ENCODE results near the gene TMEM91. TPM values are rescaled to one million over a fixed set of nuclear protein-coding genes. Genes with fewer than 3 reads are reported as not detected.

Gene TMEM91
- 1 to 10 TPM; 4.7 to 6.7 TPM for total RNA-seq

GRCh38 chr19:41376241-41376997, at the start of gene TMEM91:
Gene TMEM91 (plus strand): TSS chr19:41376533. CDS start chr19:41378310, 1,777 bp downstream.
- Mint-ChIP-seq H3K9me3 (no peaks in the 10 kb centered on the region), H3K27me3 (no peaks in the 10 kb centered on the region), H3K36me3 (no peaks in the 10 kb centered on the region), H3K4me3 (peak within 1 kb of the TSS; percentile 84), H3K27ac (peak within 1 kb of the TSS; percentile 8 to 48), H3K4me1 (ENCODE audit: low read depth in 2 of 2) (peaks cover 13 to 15% of the 10 kb centered on the region in 2 donors)
- DNase-seq (ENCODE audit: low spot score) (no peak), ATAC-seq (peak; percentile 48 to 68)

GRCh38 chr19:41327076-41327575, 49.2 kb upstream of the TMEM91 start:
- no peak for DNase-seq (ENCODE audit: low spot score)
- H3K4me1 Mint-ChIP-seq (ENCODE audit: low read depth in 2 of 2), result peaks cover 73 to 75% of the 10 kb centered on the region in 2 donors
- H3K36me3 Mint-ChIP-seq, result peaks cover 23% of the 10 kb centered on the region
- no peak for ATAC-seq
- H3K4me3 Mint-ChIP-seq, result peak overlapping the region; percentile 88
- peak overlapping the region; percentile 85 to 88 for H3K27ac Mint-ChIP-seq
- H3K9me3 Mint-ChIP-seq, result no peaks in the 10 kb centered on the region
- no peaks in the 10 kb centered on the region for H3K27me3 Mint-ChIP-seq

DNA sequence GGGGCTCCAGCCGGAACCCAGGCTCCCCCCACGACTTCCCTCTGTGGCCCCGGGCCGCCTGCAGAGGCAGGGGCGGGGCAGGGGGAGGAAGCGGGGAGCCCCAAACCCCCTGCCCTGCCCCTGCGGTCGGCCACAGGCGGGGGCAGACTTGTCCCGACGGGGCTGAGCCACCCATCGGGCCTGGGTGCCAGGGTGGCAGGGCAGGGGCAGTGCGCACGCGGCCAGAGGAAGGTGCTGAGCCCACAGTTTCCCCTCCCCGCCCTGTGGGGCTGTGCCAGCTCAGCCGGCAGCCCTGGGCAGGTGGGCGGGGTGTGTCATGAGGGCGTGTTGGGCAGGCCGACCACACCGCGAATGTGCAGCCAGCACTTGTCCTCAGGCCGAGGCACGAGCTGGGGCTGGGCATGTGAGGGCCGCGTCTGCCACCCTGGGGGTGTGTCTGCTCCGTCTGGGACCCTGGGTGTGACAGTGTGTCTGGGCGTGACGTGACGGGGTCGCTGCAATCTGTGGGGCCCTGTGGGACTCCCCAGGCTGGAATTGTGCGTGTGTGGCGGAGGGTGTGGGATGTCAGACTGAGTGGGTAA, 48.7 kb upstream of the TMEM91 start:
- H3K9me3 Mint-ChIP-seq, result no peaks in the 10 kb centered on the region
- peak overlapping the region; percentile 85 for H3K4me3 Mint-ChIP-seq

GRCh38 chr19:41328157-41328841, 48.0 kb upstream of the TMEM91 start:
- peak; percentile 76 for DNase-seq (ENCODE audit: low spot score)
- peak; percentile 59 to 69 for ATAC-seq
- Mint-ChIP-seq H3K36me3 (peaks cover 24% of the 10 kb centered on the region), H3K9me3 (no peaks in the 10 kb centered on the region), H3K4me3 (peak overlapping the region; percentile 85), H3K27ac (peak overlapping the region; percentile 85 to 90), H3K27me3 (no peaks in the 10 kb centered on the region), H3K4me1 (ENCODE audit: low read depth in 2 of 2) (peaks cover 70% of the 10 kb centered on the region in 2 donors)

More for the DNA sequence above, 48.7 kb upstream of the TMEM91 start:
- peak; percentile 84 to 88 for ATAC-seq
- peaks cover 24% of the 10 kb centered on the region for H3K36me3 Mint-ChIP-seq
- H3K4me1 Mint-ChIP-seq (ENCODE audit: low read depth in 2 of 2), result peaks cover 74 to 75% of the 10 kb centered on the region in 2 donors
- no peaks in the 10 kb centered on the region for H3K27me3 Mint-ChIP-seq
- peak overlapping the region; percentile 85 to 90 for H3K27ac Mint-ChIP-seq
- DNase-seq (ENCODE audit: low spot score), result peak; percentile 92

DNA sequence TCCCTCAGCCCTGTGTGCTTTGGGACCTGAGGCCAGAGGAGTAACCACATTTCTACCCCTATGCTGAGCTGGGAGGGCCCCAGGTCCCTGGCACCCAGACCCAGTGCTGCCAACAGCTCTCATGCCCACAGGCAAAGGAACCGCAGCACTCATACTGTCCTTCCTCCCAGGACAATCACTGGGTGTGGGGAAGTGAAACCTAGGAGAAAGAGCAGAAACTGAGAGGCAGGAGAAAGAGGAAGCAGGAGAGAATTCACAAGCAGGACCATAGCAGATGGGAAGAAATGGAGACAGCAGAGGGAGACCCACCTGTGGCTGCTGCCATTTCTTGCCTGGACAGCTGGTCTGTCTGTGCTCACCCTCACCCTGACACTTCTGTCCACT, 47.5 kb upstream of the TMEM91 start:
- peaks cover 24% of the 10 kb centered on the region for H3K36me3 Mint-ChIP-seq
- peak overlapping the region; percentile 85 for H3K4me3 Mint-ChIP-seq
- H3K27me3 Mint-ChIP-seq, result no peaks in the 10 kb centered on the region
- ATAC-seq (no peak), DNase-seq (ENCODE audit: low spot score) (no peak)
- no peaks in the 10 kb centered on the region for H3K9me3 Mint-ChIP-seq
- peak overlapping the region; percentile 85 to 90 for H3K27ac Mint-ChIP-seq
- H3K4me1 Mint-ChIP-seq (ENCODE audit: low read depth in 2 of 2), result peaks cover 67 to 68% of the 10 kb centered on the region in 2 donors

DNA sequence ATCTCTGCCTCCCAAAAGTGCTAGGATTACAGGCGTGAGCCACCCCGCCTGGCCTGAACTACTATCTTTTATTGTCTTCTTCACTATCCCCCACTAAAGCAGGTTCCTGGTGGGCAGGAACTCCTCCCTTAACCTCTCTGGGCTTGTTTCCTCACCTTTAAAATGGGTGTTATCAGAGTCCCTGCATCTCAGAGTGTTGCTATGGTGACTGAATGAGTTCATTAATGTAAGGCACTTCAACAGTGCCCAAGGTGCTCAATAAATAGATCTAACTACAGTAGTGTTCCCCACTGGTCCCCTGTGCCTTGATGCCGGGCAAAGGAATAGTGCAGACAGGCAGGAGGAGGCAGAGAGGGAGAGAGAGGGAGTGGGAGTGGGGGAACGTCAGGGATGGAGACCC, 45.9 kb upstream of the TMEM91 start:
- Mint-ChIP-seq H3K27me3 (no peaks in the 10 kb centered on the region), H3K36me3 (peaks cover 19% of the 10 kb centered on the region), H3K4me1 (ENCODE audit: low read depth in 2 of 2) (peaks cover 56 to 63% of the 10 kb centered on the region in 2 donors), H3K4me3 (peak overlapping the region; percentile 38), H3K9me3 (no peaks in the 10 kb centered on the region), H3K27ac (peak overlapping the region; percentile 12 to 14)
- DNase-seq (ENCODE audit: low spot score), result no peak
- ATAC-seq, result no peak

GRCh38 chr19:41330946-41331678, 45.2 kb upstream of the TMEM91 start:
- ATAC-seq, result no peak

GRCh38 chr19:41332000-41332399, 44.3 kb upstream of the TMEM91 start:
- peaks cover 19% of the 10 kb centered on the region for H3K36me3 Mint-ChIP-seq
- peak overlapping the region; percentile 2 to 59 for H3K27ac Mint-ChIP-seq

More at GRCh38 chr19:41330946-41331678, 45.2 kb upstream of the TMEM91 start:
- Mint-ChIP-seq H3K27ac (peak overlapping the region; percentile 2 to 59), H3K4me3 (peak overlapping the region; percentile 34), H3K4me1 (ENCODE audit: low read depth in 2 of 2) (peaks cover 55 to 62% of the 10 kb centered on the region in 2 donors), H3K36me3 (peaks cover 19% of the 10 kb centered on the region), H3K27me3 (no peaks in the 10 kb centered on the region), H3K9me3 (no peaks in the 10 kb centered on the region)
- no peak for DNase-seq (ENCODE audit: low spot score)

DNA sequence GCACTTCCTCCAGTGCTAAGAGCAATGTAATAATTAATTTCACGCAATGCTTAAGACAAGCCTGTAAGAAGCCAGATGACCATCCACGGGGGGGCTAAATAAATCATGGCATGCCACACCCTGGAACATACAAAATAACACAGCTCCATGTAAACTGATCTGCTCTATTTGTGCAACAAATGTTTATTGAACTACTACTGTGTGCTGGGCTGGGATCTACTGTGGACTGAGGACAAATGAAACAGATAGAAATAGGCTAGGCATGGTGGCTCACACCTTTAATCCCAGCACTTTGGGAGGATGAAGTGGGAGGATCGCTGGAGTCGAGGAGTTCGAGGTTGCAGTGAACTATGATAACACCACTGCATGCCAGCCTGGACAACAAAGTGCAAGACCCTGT, 43.9 kb upstream of the TMEM91 start:
- no peak for ATAC-seq
- Mint-ChIP-seq H3K36me3 (peaks cover 20% of the 10 kb centered on the region), H3K4me1 (ENCODE audit: low read depth in 2 of 2) (peaks cover 46 to 51% of the 10 kb centered on the region in 2 donors), H3K27ac (peak overlapping the region; percentile 2 to 59), H3K4me3 (no peak overlapping the region), H3K27me3 (no peaks in the 10 kb centered on the region), H3K9me3 (no peaks in the 10 kb centered on the region)
- DNase-seq (ENCODE audit: low spot score), result no peak

More at GRCh38 chr19:41332000-41332399, 44.3 kb upstream of the TMEM91 start:
- Mint-ChIP-seq H3K4me1 (ENCODE audit: low read depth in 2 of 2) (peaks cover 48 to 53% of the 10 kb centered on the region in 2 donors), H3K27me3 (no peaks in the 10 kb centered on the region), H3K4me3 (peak overlapping the region; percentile 34), H3K9me3 (no peaks in the 10 kb centered on the region)
- DNase-seq (ENCODE audit: low spot score) (no peak), ATAC-seq (no peak)

GRCh38 chr19:41334793-41335192, 41.5 kb upstream of the TMEM91 start:
- DNase-seq (ENCODE audit: low spot score), result no peak
- Mint-ChIP-seq H3K27me3 (no peaks in the 10 kb centered on the region), H3K4me3 (peak overlapping the region; percentile 42), H3K27ac (peak overlapping the region; percentile 54 to 90), H3K36me3 (peaks cover 24% of the 10 kb centered on the region), H3K9me3 (no peaks in the 10 kb centered on the region), H3K4me1 (ENCODE audit: low read depth in 2 of 2) (peaks cover 35 to 43% of the 10 kb centered on the region in 2 donors)
- peak; percentile 57 to 86 for ATAC-seq

GRCh38 chr19:41335467-41335866, 40.9 kb upstream of the TMEM91 start:
- H3K9me3 Mint-ChIP-seq, result no peaks in the 10 kb centered on the region
- H3K36me3 Mint-ChIP-seq, result peaks cover 21% of the 10 kb centered on the region
- no peak overlapping the region for H3K4me3 Mint-ChIP-seq
- H3K27me3 Mint-ChIP-seq, result no peaks in the 10 kb centered on the region
- DNase-seq (ENCODE audit: low spot score), result no peak
- peak overlapping the region; percentile 54 to 90 for H3K27ac Mint-ChIP-seq
- peaks cover 34 to 42% of the 10 kb centered on the region in 2 donors for H3K4me1 Mint-ChIP-seq (ENCODE audit: low read depth in 2 of 2)
- ATAC-seq, result no peak

GRCh38 chr19:41339936-41340335, 36.4 kb upstream of the TMEM91 start:
- Mint-ChIP-seq H3K27ac (peak overlapping the region in 1 of 2 donors; percentile 81), H3K36me3 (peaks cover 10% of the 10 kb centered on the region), H3K4me1 (ENCODE audit: low read depth in 2 of 2) (peaks cover 34 to 35% of the 10 kb centered on the region in 2 donors), H3K27me3 (no peaks in the 10 kb centered on the region), H3K4me3 (no peak overlapping the region), H3K9me3 (no peaks in the 10 kb centered on the region)
- ATAC-seq (no peak), DNase-seq (ENCODE audit: low spot score) (no peak)
